LNCaP clone FGC (cell line): ENCODE results near the gene CPEB1.

Experiments used
- DNase-seq: peaks from one replicate; pipeline ENCODE4 v3.0.0-alpha.2; 2011; ENCODE audit warnings: low read depth
- H3K4me3 ChIP-seq: 2 replicates; pipeline ENCODE4 v1.5.1; 2011; ENCODE audit warnings: mild to moderate bottlenecking, low read depth, low read length, control low read depth
- TF ChIP-seq, protein P1 (sequence below): IDR thresholded peaks from 2 replicates; pipeline ENCODE4 v1.5.1; 2012; ENCODE audit warnings: mild to moderate bottlenecking; ENCODE audit not compliant: control insufficient read depth, insufficient read depth; ENCODE audit errors: extremely low read depth

Gene CPEB1

DNA sequence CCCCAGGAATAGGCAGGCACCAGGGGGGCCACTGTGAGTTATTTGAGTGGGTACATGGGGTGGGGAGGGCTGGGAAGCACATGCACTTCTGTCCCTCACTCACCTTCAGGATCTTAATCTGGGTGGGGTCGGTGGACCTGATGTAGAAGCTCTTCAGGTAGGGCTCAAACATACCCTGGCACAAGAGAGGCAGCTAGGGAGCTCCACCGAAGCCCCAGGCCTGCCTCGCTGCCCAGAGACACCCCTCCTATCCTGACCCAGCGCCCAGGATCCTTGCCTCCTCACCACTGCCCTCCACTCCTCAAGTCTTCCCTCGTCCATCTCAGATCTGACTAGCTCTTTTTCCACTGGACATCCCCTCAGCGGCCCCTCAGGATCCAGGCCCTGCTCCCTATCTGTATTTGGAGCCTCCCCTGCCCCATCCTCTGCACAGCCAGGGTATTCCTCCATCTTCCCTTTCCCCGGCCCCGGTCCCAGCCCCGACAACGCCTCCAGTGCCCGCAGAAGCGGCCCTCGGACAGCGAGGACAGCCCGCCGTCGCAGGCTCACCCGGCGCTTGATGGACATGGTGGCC, 32.5 kb upstream of the CPEB1 start:
- H3K4me3 ChIP-seq: peak overlapping the region; percentile 81
- TF ChIP-seq, protein P1, sequence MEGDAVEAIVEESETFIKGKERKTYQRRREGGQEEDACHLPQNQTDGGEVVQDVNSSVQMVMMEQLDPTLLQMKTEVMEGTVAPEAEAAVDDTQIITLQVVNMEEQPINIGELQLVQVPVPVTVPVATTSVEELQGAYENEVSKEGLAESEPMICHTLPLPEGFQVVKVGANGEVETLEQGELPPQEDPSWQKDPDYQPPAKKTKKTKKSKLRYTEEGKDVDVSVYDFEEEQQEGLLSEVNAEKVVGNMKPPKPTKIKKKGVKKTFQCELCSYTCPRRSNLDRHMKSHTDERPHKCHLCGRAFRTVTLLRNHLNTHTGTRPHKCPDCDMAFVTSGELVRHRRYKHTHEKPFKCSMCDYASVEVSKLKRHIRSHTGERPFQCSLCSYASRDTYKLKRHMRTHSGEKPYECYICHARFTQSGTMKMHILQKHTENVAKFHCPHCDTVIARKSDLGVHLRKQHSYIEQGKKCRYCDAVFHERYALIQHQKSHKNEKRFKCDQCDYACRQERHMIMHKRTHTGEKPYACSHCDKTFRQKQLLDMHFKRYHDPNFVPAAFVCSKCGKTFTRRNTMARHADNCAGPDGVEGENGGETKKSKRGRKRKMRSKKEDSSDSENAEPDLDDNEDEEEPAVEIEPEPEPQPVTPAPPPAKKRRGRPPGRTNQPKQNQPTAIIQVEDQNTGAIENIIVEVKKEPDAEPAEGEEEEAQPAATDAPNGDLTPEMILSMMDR: no peak
- no peak for DNase-seq

DNA sequence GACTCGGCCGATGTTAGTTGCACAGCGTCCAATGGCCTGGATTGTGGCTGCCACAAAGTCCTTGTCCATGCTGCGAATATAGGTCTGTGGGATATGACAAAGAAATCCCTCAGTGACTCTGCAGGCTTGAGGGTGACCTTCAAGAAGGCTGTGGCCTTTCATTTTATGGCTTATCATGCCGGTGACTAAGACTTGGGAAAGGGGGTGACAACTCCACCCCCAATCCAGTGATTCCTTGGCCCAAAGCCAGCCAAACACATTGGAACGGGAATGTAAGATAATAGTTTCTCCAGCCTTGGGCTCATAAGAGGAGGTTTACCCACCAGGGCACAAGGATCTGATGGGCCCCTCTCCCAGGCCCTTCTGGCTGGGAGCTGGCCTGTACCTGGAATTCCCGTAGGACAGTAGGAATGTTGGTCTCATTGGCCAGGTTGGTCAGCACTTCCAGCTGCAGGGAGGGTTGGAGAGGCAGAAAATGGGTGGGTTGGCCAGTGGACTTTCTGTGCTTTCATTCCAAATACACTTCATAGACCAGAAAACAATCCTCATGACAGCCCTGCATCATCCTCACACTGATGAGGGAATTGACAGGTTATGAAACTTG, 30.7 kb upstream of the CPEB1 start:
- no peak for DNase-seq
- no peak overlapping the region for H3K4me3 ChIP-seq
- TF ChIP-seq, protein P1: no peak

DNA sequence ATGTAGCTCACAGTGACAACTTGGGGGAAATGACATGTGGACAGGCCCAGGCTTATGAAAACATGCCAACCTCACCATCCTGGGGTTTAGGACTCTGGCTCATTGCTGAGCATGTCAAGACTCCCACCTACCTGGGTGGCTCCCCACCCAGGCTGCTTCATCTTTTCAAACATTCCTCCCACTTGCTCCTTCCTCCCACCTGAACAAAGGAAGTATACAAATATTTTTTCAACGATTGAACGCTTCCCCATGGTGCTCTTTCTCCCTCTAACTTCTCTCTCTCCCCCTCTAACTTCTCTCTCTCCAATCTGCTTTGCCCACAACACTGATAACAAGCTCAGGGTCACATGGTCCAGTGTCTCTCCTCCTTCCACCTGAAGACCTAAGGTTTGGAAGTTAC, 27.7 kb upstream of the CPEB1 start:
- TF ChIP-seq, protein P1: no peak
- H3K4me3 ChIP-seq: no peak overlapping the region

DNA sequence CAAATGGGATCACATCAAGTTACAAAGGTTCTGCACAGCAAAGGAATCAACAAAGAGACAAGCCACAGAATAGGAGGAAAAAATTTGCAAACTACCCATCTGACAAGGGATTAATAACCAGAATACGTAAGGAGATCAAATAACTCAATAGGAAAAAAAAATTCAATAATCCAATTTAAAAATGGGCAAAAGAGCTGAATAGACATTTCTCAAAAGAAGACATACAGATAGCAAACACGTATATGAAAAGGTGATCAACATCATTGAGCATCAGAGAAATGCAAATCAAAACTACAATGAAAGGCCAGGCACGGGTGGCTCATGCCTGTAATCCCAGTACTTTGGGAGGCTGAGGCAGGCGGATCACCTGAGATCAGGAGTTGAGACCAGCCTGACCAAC, 23.5 kb upstream of the CPEB1 start:
- TF ChIP-seq, protein P1: no peak
- no peak overlapping the region for H3K4me3 ChIP-seq
- DNase-seq: no peak

More for the DNA sequence above, 27.7 kb upstream of the CPEB1 start:
- DNase-seq: no peak

DNA sequence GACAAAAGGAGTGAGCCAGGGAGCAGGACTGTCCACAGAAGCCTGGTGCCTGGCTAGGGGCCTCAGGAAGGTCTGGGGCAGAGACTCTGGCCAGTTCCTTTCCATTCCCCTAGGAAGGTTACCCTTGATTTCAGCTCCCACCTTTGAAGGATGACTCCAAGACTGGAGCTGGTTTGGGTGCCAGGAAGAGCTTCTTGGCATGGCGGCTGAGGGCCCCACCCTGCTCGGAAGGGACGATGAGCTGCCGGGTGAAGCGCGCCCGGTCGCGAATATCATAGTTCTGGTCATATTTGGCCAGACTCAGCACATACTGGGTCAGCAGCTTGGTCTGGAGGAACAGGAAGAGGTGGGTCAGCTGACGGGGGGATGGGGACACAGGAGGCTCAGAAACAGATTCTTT, 19.4 kb upstream of the CPEB1 start:
- DNase-seq: no peak
- TF ChIP-seq, protein P1: no peak
- no peak overlapping the region for H3K4me3 ChIP-seq

DNA sequence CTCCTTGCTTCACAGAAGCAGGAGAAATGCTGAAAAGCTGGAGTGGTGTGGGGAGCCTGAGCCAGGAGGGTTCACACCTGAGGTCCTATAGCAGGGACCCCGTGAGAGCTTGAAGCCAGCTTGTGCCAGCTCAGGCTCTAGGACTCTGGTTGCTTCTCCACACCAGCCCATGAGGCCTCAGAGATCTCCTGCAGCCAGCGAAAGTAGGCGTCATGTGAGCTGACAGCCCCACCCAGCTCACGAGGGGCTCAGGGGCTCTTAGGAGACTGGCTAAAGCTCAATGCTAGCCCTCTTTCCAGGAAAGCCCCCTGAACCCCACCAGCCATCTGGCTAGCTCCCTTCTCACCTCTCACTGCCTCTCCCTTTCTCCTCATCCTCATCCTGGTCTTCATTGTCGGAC, 16.9 kb upstream of the CPEB1 start:
- TF ChIP-seq, protein P1: no peak
- H3K4me3 ChIP-seq: no peak overlapping the region
- DNase-seq: no peak

DNA sequence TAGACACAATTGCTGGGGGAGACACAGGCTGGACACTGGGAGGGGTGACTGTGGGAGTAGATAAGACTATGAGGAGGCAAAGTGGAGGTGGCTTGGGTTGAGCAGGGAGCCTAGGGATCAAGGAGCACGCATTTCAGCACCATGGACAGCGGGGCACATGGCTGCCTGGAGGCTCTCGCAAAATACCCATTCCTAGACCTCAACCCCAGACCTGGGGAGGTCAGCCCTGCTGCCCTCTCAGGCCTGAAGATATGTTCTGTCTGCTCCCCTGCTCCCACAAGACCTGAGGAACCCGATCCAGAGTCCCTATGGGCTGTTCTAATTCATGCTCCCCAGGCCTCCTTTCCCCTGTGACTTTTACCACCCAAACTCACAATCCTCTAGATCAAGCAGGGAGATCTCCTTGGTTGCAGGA, 16.0 kb upstream of the CPEB1 start:
- DNase-seq: peak; percentile 27
- TF ChIP-seq, protein P1: no peak
- H3K4me3 ChIP-seq: no peak overlapping the region
